HCT116 (cell line): ENCODE data around the gene TBC1D3D. TPM values are rescaled to one million over a fixed set of nuclear protein-coding genes. Genes with fewer than 3 reads are reported as not detected.
A peak's percentile ranks its signal among the peaks of the same experiment; 100 is the strongest.
"Not testable (repeated sequence)": the region's sequence is repeated elsewhere in the genome, so short reads cannot be mapped to it uniquely, and the experiment has no call there.

ENCODE experiments used
- ATAC-seq: fragments of 200-7000 bp; cut with Tn5 transposase; 2 replicates; pipeline ENCODE4 v1.9.1; 2020; ENCODE audit warnings: mild to moderate bottlenecking, moderate library complexity
- Bru-seq: library from RNA; stranded (reverse); fragments of 400-500 nt; gene quantifications from one replicate; lab custom pipeline; 2021; lab: Mats Ljungman, UMichigan
- BruChase-seq, 2 experiments: library from RNA; stranded (reverse); fragments of 400-500 nt; gene quantifications; one replicate each; lab custom pipeline; 2021; lab: Mats Ljungman, UMichigan
- BruUV-seq: library from RNA; stranded (reverse); fragments of 400-500 nt; replicated peaks from 2 replicates; lab custom pipeline; 2021; lab: Mats Ljungman, UMichigan
- CTCF ChIA-PET: fragments of 300-600 bp; sonication (Branson Sonifier 250); formaldehyde crosslinking; loops from one replicate; lab custom pipeline; 2021; ENCODE audit warnings: antibody characterized with exemption; lab: Charles Lee
- POLR2A ChIA-PET: fragments of 300-600, 350-600 bp; sonication (Branson Sonifier 250); formaldehyde crosslinking; loops from one replicate; lab custom pipeline; 2021; ENCODE audit warnings: antibody characterized with exemption; lab: Charles Lee
- RAD21 ChIA-PET, 2 experiments: fragments of 300-600 bp; sonication (Branson Sonifier 250); formaldehyde crosslinking; loops; one replicate each; lab custom pipeline; 2023; ENCODE audit warnings: low total read pairs in 2 of 2; ENCODE audit not compliant: uncharacterized antibody in 2 of 2, unreplicated experiment in 2 of 2, low non-redundant PET in 1 of 2; lab: Charles Lee
- DNase-seq: peaks from one replicate; pipeline ENCODE4 v3.0.0-alpha.2; 2010; ENCODE audit warnings: low read depth, low spot score
- H2AFZ ChIP-seq: fragments of 200-600 bp; shearing (Covaris generic), sonication (generic); 2 replicates; pipeline ENCODE4 v1.6.1; 2017; ENCODE audit warnings: low read depth, mixed run types, mixed read lengths, antibody characterized with exemption, low read length; ENCODE audit not compliant: poor library complexity, severe bottlenecking
- H3K27ac ChIP-seq: 2 replicates; pipeline ENCODE4 v1.5.1; 2012; ENCODE audit warnings: low read depth, low read length
- H3K27me3 ChIP-seq: fragments of 200-600 bp; sonication (generic); 2 replicates; pipeline ENCODE4 v1.6.1; 2016; ENCODE audit warnings: mixed run types, low read length, mixed read lengths; ENCODE audit not compliant: insufficient read depth
- H3K36me3 ChIP-seq, 2 experiments: fragments of 200-500 bp in 1 of 2; fragments of 200-600 bp in 1 of 2; sonication (Bioruptor generic) in 1 of 2; sonication (generic) in 1 of 2; 2 replicates each; pipeline versions ENCODE4 v1.5.1 to v1.6.1; 2014 to 2016; ENCODE audit warnings: low read length in 2 of 2, inconsistent platforms in 1 of 2, mixed read lengths in 1 of 2, mixed run types in 1 of 2; ENCODE audit not compliant: insufficient read depth in 2 of 2, control insufficient read depth in 1 of 2
- H3K4me1 ChIP-seq, 2 experiments: fragments of 200-600 bp in 1 of 2; sonication (generic) in 1 of 2; 2 replicates each; pipeline versions ENCODE4 v1.5.1 to v1.6.1; 2012 to 2017; ENCODE audit warnings: low read length in 2 of 2, inconsistent platforms in 1 of 2, mild to moderate bottlenecking in 1 of 2, mixed read lengths in 1 of 2, mixed run types in 1 of 2, moderate library complexity in 1 of 2; ENCODE audit not compliant: insufficient read depth in 2 of 2, control insufficient read depth in 1 of 2
- H3K4me2 ChIP-seq: fragments of 200-600 bp; sonication (generic); 2 replicates; pipeline ENCODE4 v1.6.1; 2017; ENCODE audit warnings: mixed run types, low read length, mixed read lengths
- H3K4me3 ChIP-seq, 2 experiments: fragments of 200-600 bp in 1 of 2; sonication (generic) in 1 of 2; replicated peaks in 1 of 2; 2 replicates each; pipeline ENCODE4 v1.5.1; 2011 to 2016; ENCODE audit warnings: low read length in 2 of 2, control low read depth in 1 of 2, low read depth in 1 of 2, mild to moderate bottlenecking in 1 of 2, mixed read lengths in 1 of 2, mixed run types in 1 of 2
- H3K79me2 ChIP-seq: fragments of 200-600 bp; sonication (generic); 2 replicates; pipeline ENCODE4 v1.6.1; 2017; ENCODE audit warnings: mild to moderate bottlenecking, mixed run types, low read length, moderate library complexity, mixed read lengths; ENCODE audit not compliant: insufficient read depth
- H3K9ac ChIP-seq: fragments of 200-600 bp; sonication (generic); 2 replicates; pipeline ENCODE4 v1.6.1; 2016; ENCODE audit warnings: low read length, mixed read lengths
- H3K9me2 ChIP-seq: fragments of 200-600 bp; sonication (generic), shearing (Covaris generic); 2 replicates; pipeline ENCODE4 v1.6.1; 2017; ENCODE audit warnings: mixed run types, mild to moderate bottlenecking, moderate library complexity; ENCODE audit not compliant: insufficient read depth
- H3K9me3 ChIP-seq, 2 experiments: fragments of 200-500 bp in 1 of 2; fragments of 200-600 bp in 1 of 2; sonication (Bioruptor generic) in 1 of 2; sonication (generic) in 1 of 2; 2 replicates each; pipeline ENCODE4 v1.6.1; 2014 to 2017; ENCODE audit warnings: low read length in 2 of 2, mixed read lengths in 2 of 2, inconsistent platforms in 1 of 2, low read depth in 1 of 2, mild to moderate bottlenecking in 1 of 2, mixed run types in 1 of 2, moderate library complexity in 1 of 2; ENCODE audit not compliant: control insufficient read depth in 1 of 2, insufficient read depth in 1 of 2
- H4K20me1 ChIP-seq: fragments of 200-600 bp; sonication (generic), shearing (Covaris generic); 2 replicates; pipeline ENCODE4 v1.6.1; 2017; ENCODE audit warnings: mixed run types, mild to moderate bottlenecking, moderate library complexity; ENCODE audit not compliant: insufficient read depth
- intact Hi-C: fragments of 100-400 bp; cut with micrococcal nuclease; formaldehyde crosslinking; loops from 2 replicates; pipeline ENCODE4 v1.10.0; 2022
- long read RNA-seq: library from polyadenylated mRNA; unstranded; transcript quantifications from one replicate; pipeline ENCODE4 v2.0.0, GENCODE V29; 2021; ENCODE audit not compliant: unreplicated experiment
- polyA plus RNA-seq: library from polyadenylated mRNA; unstranded; fragments of >200 nt; gene quantifications from 2 replicates; pipeline ENCODE4 v1.2.1, GENCODE V29; 2012; ENCODE audit warnings: missing spikeins
- total RNA-seq: library from RNA; stranded (reverse); gene quantifications from one replicate; pipeline ENCODE4 v1.2.1, GENCODE V29; 2021; ENCODE audit not compliant: unreplicated experiment

TBC1D3D gene
- 4.4 TPM for total RNA-seq
- polyA plus RNA-seq: 2.6 and 2.8 TPM in 2 replicates
- percentile 20 among the genes with signal in this experiment for Bru-seq, nascent RNA
- percentile 33 among the genes with signal in this experiment for BruChase-seq, experiment 1, labeled RNA remaining after a 6-hour chase
- percentile 26 among the genes with signal in this experiment for BruChase-seq, experiment 2, labeled RNA remaining after a 2-hour chase
- long read RNA-seq, partial matches to known transcripts: 0 of 1 reads
- long read RNA-seq, other reads (novel, unspliced or antisense): 1 of 1 reads

DNA sequence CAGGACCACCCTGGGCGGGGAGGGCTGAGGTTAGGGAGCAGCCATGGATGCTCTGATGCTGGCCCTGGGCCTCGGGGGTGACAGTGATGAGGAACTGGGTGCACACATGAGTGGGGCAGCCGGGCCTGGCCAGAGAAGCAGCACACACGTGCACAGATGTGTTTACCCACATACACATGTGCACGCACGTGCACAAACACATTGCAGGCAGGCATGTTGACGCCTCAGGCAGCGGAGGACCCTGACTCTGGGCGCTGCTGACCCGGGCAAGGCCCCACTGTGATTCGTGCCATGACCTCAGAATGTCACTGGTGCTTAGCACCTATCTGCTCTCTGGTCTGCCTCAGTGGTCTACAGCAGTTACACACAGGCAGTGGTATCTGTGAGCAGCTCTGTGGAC is at the start of gene TBC1D3D:
Gene TBC1D3D (plus strand): TSS at position 301 of the 400 bp plus-strand sequence. CDS start 1,585 bp downstream, outside the sequence.
- H3K27me3 ChIP-seq, H3K9ac ChIP-seq, CTCF ChIA-PET, H3K4me1 ChIP-seq, POLR2A ChIA-PET, BruUV-seq, RAD21 ChIA-PET, H2AFZ ChIP-seq, H3K9me2 ChIP-seq, H3K4me3 ChIP-seq, ATAC-seq, H3K4me2 ChIP-seq, H3K9me3 ChIP-seq, H4K20me1 ChIP-seq, H3K79me2 ChIP-seq, intact Hi-C loops, H3K36me3 ChIP-seq, H3K27ac ChIP-seq, DNase-seq: not testable (repeated sequence)

DNA sequence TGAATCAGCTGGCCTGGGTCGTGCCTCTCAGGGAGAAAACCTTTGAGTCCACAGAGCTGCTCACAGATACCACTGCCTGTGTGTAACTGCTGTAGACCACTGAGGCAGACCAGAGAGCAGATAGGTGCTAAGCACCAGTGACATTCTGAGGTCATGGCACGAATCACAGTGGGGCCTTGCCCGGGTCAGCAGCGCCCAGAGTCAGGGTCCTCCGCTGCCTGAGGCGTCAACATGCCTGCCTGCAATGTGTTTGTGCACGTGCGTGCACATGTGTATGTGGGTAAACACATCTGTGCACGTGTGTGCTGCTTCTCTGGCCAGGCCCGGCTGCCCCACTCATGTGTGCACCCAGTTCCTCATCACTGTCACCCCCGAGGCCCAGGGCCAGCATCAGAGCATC is 14.8 kb upstream of the TBC1D3D start, which contains the start of gene TBC1D3L:
Gene TBC1D3L (minus strand): TSS at position 101 of the 400 bp plus-strand sequence. CDS start 1,540 bp downstream, outside the sequence.
- H3K4me2 ChIP-seq, ATAC-seq, H3K79me2 ChIP-seq, H2AFZ ChIP-seq, BruUV-seq, CTCF ChIA-PET, intact Hi-C loops, H3K9me2 ChIP-seq, POLR2A ChIA-PET, H3K27ac ChIP-seq, RAD21 ChIA-PET, H3K9ac ChIP-seq, H3K9me3 ChIP-seq, H3K27me3 ChIP-seq, H3K4me1 ChIP-seq, H3K4me3 ChIP-seq, H4K20me1 ChIP-seq, H3K36me3 ChIP-seq, DNase-seq: not testable (repeated sequence)

Other genes with a start within 250 kb of the TBC1D3D start
- gene TBC1D3K, start 79.6 kb upstream of the TBC1D3D start, total RNA-seq: not detected
- 33.3 TPM for gene TBC1D3L, start 14.9 kb upstream of the TBC1D3D start, total RNA-seq
- 0.22 TPM for gene TBC1D3C, start 64.7 kb downstream of the TBC1D3D start, total RNA-seq
- gene TBC1D3E, start 124.0 kb downstream of the TBC1D3D start, total RNA-seq: not detected
- gene TBC1D3, start 188.6 kb downstream of the TBC1D3D start, total RNA-seq: not detected